Stimulated activated naive CD4-positive, alpha-beta T cell (primary cell): Measurements from ENCODE around the gene KIF21A.
"Not testable (repeated sequence)": the region's sequence is repeated elsewhere in the genome, so short reads cannot be mapped to it uniquely, and the experiment has no call there.

Experiments
- DNase-seq, 6 experiments: peaks; one replicate each; lab custom pipeline; 2025; lab: John Stamatoyannopoulos, UW

KIF21A gene, protein sequence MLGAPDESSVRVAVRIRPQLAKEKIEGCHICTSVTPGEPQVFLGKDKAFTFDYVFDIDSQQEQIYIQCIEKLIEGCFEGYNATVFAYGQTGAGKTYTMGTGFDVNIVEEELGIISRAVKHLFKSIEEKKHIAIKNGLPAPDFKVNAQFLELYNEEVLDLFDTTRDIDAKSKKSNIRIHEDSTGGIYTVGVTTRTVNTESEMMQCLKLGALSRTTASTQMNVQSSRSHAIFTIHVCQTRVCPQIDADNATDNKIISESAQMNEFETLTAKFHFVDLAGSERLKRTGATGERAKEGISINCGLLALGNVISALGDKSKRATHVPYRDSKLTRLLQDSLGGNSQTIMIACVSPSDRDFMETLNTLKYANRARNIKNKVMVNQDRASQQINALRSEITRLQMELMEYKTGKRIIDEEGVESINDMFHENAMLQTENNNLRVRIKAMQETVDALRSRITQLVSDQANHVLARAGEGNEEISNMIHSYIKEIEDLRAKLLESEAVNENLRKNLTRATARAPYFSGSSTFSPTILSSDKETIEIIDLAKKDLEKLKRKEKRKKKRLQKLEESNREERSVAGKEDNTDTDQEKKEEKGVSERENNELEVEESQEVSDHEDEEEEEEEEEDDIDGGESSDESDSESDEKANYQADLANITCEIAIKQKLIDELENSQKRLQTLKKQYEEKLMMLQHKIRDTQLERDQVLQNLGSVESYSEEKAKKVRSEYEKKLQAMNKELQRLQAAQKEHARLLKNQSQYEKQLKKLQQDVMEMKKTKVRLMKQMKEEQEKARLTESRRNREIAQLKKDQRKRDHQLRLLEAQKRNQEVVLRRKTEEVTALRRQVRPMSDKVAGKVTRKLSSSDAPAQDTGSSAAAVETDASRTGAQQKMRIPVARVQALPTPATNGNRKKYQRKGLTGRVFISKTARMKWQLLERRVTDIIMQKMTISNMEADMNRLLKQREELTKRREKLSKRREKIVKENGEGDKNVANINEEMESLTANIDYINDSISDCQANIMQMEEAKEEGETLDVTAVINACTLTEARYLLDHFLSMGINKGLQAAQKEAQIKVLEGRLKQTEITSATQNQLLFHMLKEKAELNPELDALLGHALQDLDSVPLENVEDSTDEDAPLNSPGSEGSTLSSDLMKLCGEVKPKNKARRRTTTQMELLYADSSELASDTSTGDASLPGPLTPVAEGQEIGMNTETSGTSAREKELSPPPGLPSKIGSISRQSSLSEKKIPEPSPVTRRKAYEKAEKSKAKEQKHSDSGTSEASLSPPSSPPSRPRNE (N-terminal part only)

DNA sequence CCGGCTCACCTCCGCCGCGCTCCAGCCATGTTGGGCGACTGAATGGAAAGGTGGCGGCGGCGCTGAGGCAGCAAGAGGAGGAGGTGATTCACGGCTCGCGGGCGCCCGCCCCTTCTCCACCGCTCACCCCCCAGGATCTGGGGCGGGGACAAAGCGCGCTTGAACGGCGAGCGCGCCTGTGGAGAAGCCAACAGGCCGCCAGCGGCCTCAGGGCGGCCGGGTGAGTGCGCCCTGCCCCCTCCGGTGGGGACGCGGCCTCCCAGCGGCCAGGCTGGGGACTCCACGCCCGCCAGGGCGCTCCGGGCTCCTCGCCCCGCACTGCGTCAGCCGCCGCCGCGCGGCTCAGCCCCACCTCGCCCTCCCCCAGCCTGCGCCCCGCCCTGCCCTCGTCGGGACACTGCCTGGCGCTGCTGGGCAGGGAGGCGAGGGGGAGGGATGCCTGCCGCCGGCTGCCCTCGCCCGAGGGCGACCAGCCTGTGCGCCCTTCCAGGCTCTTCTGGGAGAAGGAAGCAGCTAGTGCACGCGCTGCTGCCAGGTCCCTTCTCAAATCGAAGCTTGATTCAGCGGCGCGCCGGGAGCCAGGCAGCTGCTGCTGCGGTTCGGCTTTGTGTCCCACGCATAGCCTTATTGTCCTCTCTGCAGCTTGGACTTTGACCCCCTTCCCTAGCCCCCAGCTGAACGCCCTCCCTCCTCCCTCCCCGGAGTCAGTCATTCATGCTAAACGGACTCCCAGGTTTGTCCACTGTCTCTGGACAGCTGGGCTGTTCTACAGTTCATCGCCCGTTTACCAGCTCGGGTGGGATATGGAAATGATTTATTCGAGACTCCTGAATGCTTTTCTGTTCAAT lies at the start of gene KIF21A:
TSS of gene KIF21A (minus strand) at position 40 of the 848 bp plus-strand sequence. CDS start 150 bp downstream, outside the sequence.
- peak; percentile 74 to 83 (median 79) for DNase-seq

GRCh38 chr12:39490500-39491282 lies 47.8 kb upstream of the KIF21A start:
- DNase-seq: no peak

DNA sequence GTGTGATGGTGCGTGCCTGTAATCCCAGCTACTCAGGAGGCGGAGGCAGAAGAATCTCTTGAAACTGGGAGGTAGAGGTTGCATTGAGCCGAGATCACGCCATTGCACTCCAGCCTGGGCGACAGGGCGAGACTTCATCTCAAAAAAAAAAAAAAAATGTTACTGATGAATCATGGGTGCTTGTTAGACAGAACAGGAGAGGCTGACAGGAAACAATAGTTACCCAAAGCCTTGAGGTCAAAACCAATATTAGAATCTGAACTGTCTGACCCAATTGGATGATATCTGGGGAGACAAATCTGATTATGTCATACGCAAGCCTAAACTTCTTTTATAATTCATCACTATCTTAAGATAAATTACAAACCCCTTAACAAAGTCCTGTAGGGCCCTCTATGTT lies 40.7 kb upstream of the KIF21A start:
- DNase-seq: no peak

GRCh38 chr12:39483042-39483441 lies 40.1 kb upstream of the KIF21A start:
- DNase-seq: no peak

DNA sequence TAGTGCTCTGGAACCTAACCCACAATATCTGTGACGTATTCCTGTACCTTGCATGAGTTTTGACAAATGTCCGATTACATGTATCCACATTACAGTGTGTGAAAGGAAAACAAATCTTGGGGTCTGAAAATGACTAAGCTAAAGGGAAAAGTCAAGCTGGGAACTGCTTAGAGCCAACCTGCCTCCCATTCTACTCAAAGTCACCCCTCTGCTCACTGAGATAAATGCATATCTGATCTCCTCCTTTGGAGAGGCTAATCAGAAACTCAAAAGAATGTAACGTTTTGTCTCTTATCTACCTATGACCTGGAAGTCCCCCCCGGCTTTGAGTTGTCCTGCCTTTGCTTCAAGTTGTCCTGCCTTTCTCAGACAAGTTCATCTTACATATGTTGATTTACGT lies 34.0 kb upstream of the KIF21A start:
- DNase-seq: no peak

GRCh38 chr12:39476121-39476520 lies 33.2 kb upstream of the KIF21A start:
- DNase-seq: no peak

DNA sequence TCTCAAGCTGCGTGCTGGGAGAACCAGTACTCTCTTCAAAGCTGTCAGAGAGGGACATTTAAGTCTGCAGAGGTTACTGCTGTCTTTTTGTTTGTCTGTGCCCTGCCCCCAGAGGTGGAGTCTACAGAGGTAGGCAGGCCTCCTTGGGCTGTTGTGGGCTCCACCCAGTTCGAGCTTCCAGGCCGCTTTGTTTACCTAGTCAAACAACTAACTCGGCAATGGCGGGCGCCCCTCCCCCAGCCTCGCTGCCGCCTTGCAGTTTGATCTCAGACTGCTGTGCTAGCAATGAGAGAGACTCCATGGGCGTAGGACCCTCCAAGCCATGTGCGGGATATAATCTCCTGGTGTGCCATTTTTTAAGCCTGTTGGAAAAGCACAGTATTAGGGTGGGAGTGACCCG lies 32.2 kb upstream of the KIF21A start:
- DNase-seq: not testable (repeated sequence)

DNA sequence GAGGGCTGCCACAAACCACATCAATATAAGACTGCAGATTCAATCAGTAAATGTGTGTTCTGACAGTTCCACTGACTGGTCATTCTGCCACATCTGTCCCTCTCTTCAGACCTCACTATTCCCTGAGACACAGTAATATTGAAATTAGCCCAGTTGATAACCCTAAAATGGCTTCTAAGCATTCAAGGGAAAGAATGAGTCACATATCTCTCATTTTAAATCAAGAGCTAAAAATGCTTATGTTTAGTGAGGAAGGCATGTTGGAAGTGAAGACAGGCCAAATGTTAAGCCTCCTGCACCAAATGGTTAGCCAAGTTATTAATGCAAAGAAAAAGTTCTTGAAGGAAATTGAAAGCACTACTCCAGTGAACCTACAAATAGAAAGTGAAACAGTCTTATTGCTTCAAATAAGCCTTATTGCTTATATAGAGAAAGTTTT lies 24.5 kb upstream of the KIF21A start:
- no peak for DNase-seq

- no peak for DNase-seq
Measured at GRCh38 chr12:39464976-39465695, 22.2 kb upstream of the KIF21A start.

DNA sequence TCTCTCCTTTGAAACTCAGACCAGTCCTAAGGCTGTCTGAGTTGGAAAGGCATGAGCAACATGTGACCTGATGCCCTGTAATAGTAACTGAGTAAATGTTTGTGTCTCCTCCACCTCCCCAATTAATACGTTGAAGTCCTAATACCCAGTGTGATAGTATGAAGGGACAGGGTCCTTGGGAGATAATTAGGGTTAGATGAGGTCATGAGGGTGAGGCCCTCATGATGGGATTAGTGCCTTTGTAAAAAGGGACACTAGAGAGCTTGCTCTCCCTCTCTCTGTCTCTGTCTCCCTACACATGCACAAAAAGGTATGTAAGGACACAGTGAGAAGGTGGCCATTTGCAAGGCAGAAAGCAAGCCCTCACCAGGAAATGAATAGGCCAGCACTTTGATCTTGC lies 18.1 kb upstream of the KIF21A start:
- no peak for DNase-seq

DNA sequence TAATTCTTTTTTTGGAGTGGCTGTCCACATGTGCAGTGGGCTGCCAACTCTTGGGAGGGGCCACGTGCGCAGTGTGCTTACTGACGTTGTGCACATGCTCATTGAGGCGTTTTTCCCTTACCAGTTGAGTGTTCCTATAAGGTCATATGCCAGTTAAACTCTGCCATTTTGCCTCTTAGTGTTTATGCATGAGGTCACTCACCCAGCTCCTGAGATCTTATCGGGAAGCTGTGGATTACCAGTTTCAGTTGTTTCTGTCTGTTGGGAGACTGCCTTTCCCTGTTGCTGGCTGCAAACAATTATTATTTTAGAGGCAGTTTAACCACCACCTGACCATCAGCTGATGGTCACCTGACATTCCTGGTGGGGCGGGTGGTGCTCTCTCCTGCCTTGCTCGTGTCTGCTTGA lies 16.1 kb upstream of the KIF21A start:
- no peak for DNase-seq

GRCh38 chr12:39451977-39452376 lies 9.1 kb upstream of the KIF21A start:
- DNase-seq: no peak

DNA sequence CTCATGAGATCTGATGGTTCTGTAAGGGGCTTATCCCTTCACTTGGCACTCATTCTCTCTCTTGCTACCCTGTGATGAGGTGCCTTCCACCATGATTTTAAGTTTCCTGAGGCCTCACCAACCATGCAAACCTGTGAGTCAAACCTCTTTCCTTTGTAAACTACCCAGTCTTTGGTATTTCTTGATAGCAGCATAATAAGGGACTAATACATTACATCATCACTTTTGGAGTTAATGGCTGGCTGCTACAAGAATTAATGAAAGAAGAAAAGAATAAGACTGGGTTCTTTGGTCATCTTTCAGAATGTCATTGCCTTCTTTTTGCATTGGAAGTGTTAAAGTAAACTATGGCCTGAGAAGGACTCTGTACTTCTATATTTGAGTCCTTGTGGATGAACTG lies 5.1 kb upstream of the KIF21A start:
- no peak for DNase-seq

- no peak for DNase-seq
Measured at GRCh38 chr12:39443929-39444209, 949 bp upstream of the KIF21A start.

DNA sequence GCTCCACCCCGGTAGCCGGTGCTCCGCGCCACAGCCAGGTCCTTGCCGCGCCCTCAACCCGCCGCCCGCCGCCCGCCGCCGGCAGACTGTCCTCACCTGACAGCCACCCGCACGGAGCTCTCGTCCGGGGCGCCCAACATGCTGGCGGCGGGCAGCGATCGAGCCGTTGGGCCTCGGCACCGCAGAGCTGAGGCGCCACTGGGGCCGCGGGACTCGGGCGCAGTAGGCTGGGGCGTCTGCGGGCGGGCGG lies 164 bp downstream of the KIF21A start:
- DNase-seq: no peak

- peak in 4 of 6 experiments; percentile 9 to 30 (median 22) for DNase-seq
Measured at GRCh38 chr12:39441963-39442830, 723 bp downstream of the KIF21A start.

GRCh38 chr12:39441189-39441962 lies 1.5 kb downstream of the KIF21A start:
- DNase-seq: no peak

DNA sequence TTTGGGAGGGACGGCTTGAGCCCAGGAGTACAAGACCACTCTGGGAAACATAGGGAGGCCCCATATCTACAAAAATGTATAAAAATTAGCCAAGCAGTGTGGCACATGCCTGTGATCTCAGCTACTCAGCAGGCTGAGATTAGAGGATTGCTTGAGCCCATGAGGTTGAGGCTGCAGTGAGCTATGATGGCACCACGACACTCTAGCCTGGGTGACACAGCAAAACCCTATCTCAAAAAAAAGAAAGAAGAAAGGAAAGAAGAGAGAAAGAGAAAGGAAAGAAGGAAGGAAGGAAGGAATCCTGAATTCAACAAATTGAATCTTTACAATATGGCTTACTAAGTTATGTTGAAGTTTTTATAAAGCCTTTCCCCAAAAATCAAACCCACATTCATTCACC lies 2.1 kb downstream of the KIF21A start:
- no peak for DNase-seq
